Loucy (cell line): ENCODE measurements around the gene RCBTB1.

Experiments used
- CTCF ChIP-seq: fragments of 200-600 bp; sonication (generic); conservative IDR thresholded peaks from 2 replicates; pipeline ENCODE4 v1.5.1; 2014; ENCODE audit warnings: mild to moderate bottlenecking, antibody characterized with exemption, low read length
- EZH2phosphoT487 ChIP-seq: fragments of 200-600 bp; IDR thresholded peaks from 2 replicates; pipeline ENCODE4 v1.6.1; 2018; ENCODE audit warnings: antibody characterized with exemption, mild to moderate bottlenecking, moderate library complexity, borderline replicate concordance

DNA sequence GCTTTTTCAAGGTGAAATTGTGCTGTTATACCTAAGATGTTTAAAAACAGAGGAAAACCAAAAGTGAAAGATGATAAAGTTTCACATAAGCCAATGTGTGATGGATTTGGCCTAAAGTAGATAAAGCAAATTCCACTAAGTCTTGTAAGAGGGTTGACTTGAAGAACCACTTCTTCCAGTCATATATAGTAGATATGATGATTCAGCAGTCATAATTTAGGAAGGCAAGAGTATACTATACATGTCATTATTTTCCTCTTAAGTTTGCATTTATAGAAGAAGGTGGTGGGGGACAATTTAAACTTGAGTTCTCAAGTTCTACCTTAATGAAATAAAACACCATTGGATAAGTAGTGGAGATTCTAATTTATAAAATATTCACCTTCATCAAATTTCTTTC is 52.3 kb downstream of the RCBTB1 start:
- no peak for TF ChIP-seq CTCF
- no peak for TF ChIP-seq EZH2phosphoT487
